SK-N-SH treated with all-trans-retinoic acid at 6 μM for 48 hours (cell line): Measurements from ENCODE around the gene VTI1A.

Experiments used
- ATAC-seq: fragments of 200-7000 bp; cut with Tn5 transposase; 3 replicates; pipeline ENCODE4 v1.9.1; 2020; ENCODE audit warnings: mild to moderate bottlenecking, moderate library complexity
- ARNTL ChIP-seq: fragments of 450-650 bp; formaldehyde crosslinking; IDR thresholded peaks from 2 replicates; pipeline ENCODE4 v1.5.0; 2020; ENCODE audit warnings: low read depth, mild to moderate bottlenecking, moderate library complexity, borderline replicate concordance
- BACH2 ChIP-seq: fragments of 250-450 bp; sonication (Bioruptor Pico); IDR thresholded peaks from 2 replicates; pipeline ENCODE4 v1.9.0; 2021; ENCODE audit warnings: mild to moderate bottlenecking, borderline replicate concordance
- CREB5 ChIP-seq: fragments of 250-450 bp; sonication (Bioruptor Pico); IDR thresholded peaks from 2 replicates; pipeline ENCODE4 v1.5.1; 2020; ENCODE audit warnings: low read depth, mild to moderate bottlenecking, moderate library complexity
- CSDC2 ChIP-seq: fragments of 250-450 bp; sonication (Bioruptor Pico); IDR thresholded peaks from 2 replicates; pipeline ENCODE4 v1.5.0; 2020; ENCODE audit warnings: mild to moderate bottlenecking, moderate library complexity
- ESRRG ChIP-seq: fragments of 250-450 bp; sonication (Bioruptor Pico); IDR thresholded peaks from 2 replicates; pipeline ENCODE4 v1.6.1; 2021; ENCODE audit warnings: mild to moderate bottlenecking
- GLIS3 ChIP-seq: fragments of 250-450 bp; sonication (Bioruptor Pico); IDR thresholded peaks from 2 replicates; pipeline ENCODE4 v1.5.0; 2020; ENCODE audit warnings: mild to moderate bottlenecking, moderate library complexity
- ISL1 ChIP-seq: fragments of 250-450 bp; sonication (Bioruptor Pico); IDR thresholded peaks from 2 replicates; pipeline ENCODE4 v2.1.2; 2022; ENCODE audit warnings: mild to moderate bottlenecking, moderate library complexity
- OSR1 ChIP-seq: fragments of 250-450 bp; sonication (Bioruptor Pico); IDR thresholded peaks from 2 replicates; pipeline ENCODE4 v1.8.0; 2022; ENCODE audit warnings: moderate library complexity, mild to moderate bottlenecking, inconsistent platforms
- PATZ1 ChIP-seq: fragments of 250-450 bp; sonication (Bioruptor Pico); IDR thresholded peaks from 2 replicates; pipeline ENCODE4 v1.8.0; 2020; ENCODE audit warnings: mild to moderate bottlenecking, moderate library complexity, borderline replicate concordance
- POU6F1 ChIP-seq: fragments of 250-450 bp; sonication (Bioruptor Pico); IDR thresholded peaks from 2 replicates; pipeline ENCODE4 v1.8.0; 2021; ENCODE audit warnings: low read depth, mild to moderate bottlenecking, moderate library complexity, borderline replicate concordance
- PPARA ChIP-seq: fragments of 250-450 bp; sonication (Bioruptor Pico); IDR thresholded peaks from 2 replicates; pipeline ENCODE4 v1.5.0; 2020; ENCODE audit warnings: mild to moderate bottlenecking, borderline replicate concordance
- RARB ChIP-seq: fragments of 250-450 bp; sonication (Bioruptor Pico); IDR thresholded peaks from 2 replicates; pipeline ENCODE4 v1.8.0; 2021; ENCODE audit warnings: mild to moderate bottlenecking, moderate library complexity
- SNAI2 ChIP-seq: fragments of 250-450 bp; sonication (Bioruptor Pico); IDR thresholded peaks from 2 replicates; pipeline ENCODE4 v1.5.0; 2020; ENCODE audit warnings: mild to moderate bottlenecking, moderate library complexity
- TSHZ2 ChIP-seq: fragments of 250-450 bp; sonication (Bioruptor Pico); IDR thresholded peaks from 2 replicates; pipeline ENCODE4 v1.5.0; 2020; ENCODE audit warnings: mild to moderate bottlenecking, moderate library complexity
- ZC3H10 ChIP-seq: fragments of 250-450 bp; sonication (Bioruptor Pico); IDR thresholded peaks from 2 replicates; pipeline ENCODE4 v1.5.1; 2021; ENCODE audit warnings: mild to moderate bottlenecking, moderate library complexity
- ZFP3 ChIP-seq: fragments of 250-450 bp; sonication (Bioruptor Pico); IDR thresholded peaks from 2 replicates; pipeline ENCODE4 v1.5.0; 2020; ENCODE audit warnings: mild to moderate bottlenecking, moderate library complexity
- ZNF565 ChIP-seq: fragments of 450-650 bp; formaldehyde crosslinking; conservative IDR thresholded peaks from 2 replicates; pipeline ENCODE4 v1.5.0; 2020; ENCODE audit warnings: low read depth, mild to moderate bottlenecking, moderate library complexity
- ZNF70 ChIP-seq: fragments of 450-650 bp; formaldehyde crosslinking; IDR thresholded peaks from 2 replicates; pipeline ENCODE4 v1.5.0; 2020; ENCODE audit warnings: mild to moderate bottlenecking, moderate library complexity

Gene VTI1A

GRCh38 chr10:112841549-112841948 is 394.5 kb downstream of the VTI1A start:
- TF ChIP-seq GLIS3 (CRISPR knock-in tag): no peak
- no peak for TF ChIP-seq ZC3H10 (CRISPR knock-in tag)
- no peak for TF ChIP-seq ESRRG (CRISPR knock-in tag)
- no peak for TF ChIP-seq BACH2 (CRISPR knock-in tag)
- no peak for TF ChIP-seq ARNTL (CRISPR knock-in tag)
- no peak for TF ChIP-seq PATZ1 (CRISPR knock-in tag)
- TF ChIP-seq ISL1 (CRISPR knock-in tag): no peak
- TF ChIP-seq CSDC2 (CRISPR knock-in tag): no peak
- TF ChIP-seq CREB5 (CRISPR knock-in tag): no peak
- TF ChIP-seq TSHZ2 (CRISPR knock-in tag): no peak
- TF ChIP-seq POU6F1: no peak
- TF ChIP-seq RARB (CRISPR knock-in tag): no peak
- TF ChIP-seq PPARA (CRISPR knock-in tag): no peak
- ATAC-seq: no peak

GRCh38 chr10:112842832-112843360 is 395.9 kb downstream of the VTI1A start:
- no peak for TF ChIP-seq GLIS3 (CRISPR knock-in tag)
- TF ChIP-seq ARNTL (CRISPR knock-in tag): no peak
- TF ChIP-seq OSR1: no peak
- TF ChIP-seq ZNF70 (CRISPR knock-in tag): no peak
- TF ChIP-seq RARB (CRISPR knock-in tag): no peak
- TF ChIP-seq CREB5 (CRISPR knock-in tag): no peak
- TF ChIP-seq ZC3H10 (CRISPR knock-in tag): no peak
- no peak for TF ChIP-seq TSHZ2 (CRISPR knock-in tag)
- TF ChIP-seq ZFP3 (CRISPR knock-in tag): no peak
- no peak for TF ChIP-seq PPARA (CRISPR knock-in tag)
- no peak for TF ChIP-seq PATZ1 (CRISPR knock-in tag)
- no peak for TF ChIP-seq SNAI2 (CRISPR knock-in tag)
- TF ChIP-seq ZNF565: no peak
- peak; percentile 74 for ATAC-seq
